ENCODE measurements around the gene EPB41L4B.
A peak's percentile ranks its signal among the peaks of the same experiment; 100 is the strongest.
"Not testable (repeated sequence)": the region's sequence is repeated elsewhere in the genome, so short reads cannot be mapped to it uniquely, and the experiment has no call there.

The EPB41L4B gene

GRCh38 chr9:109242014-109242413 is 78.8 kb downstream of the EPB41L4B start:
- peak; percentile 46 for DNase-seq

GRCh38 chr9:109241207-109241606 is 79.7 kb downstream of the EPB41L4B start:
- no peak for DNase-seq

- DNase-seq, result no peak
These were observed 81.6 kb downstream of the EPB41L4B start for GRCh38 chr9:109239240-109239639.

- DNase-seq, result peak; percentile 33
These were observed 82.2 kb downstream of the EPB41L4B start for GRCh38 chr9:109238655-109239054.

- DNase-seq, result no peak
These were observed 82.7 kb downstream of the EPB41L4B start for GRCh38 chr9:109238125-109238524.

- DNase-seq, result no peak
These were observed 88.2 kb downstream of the EPB41L4B start for GRCh38 chr9:109232449-109233237.

- no peak for DNase-seq
These were observed 89.3 kb downstream of the EPB41L4B start for GRCh38 chr9:109231593-109231992.

- no peak for DNase-seq
These were observed 90.6 kb downstream of the EPB41L4B start for GRCh38 chr9:109230277-109230676.

GRCh38 chr9:109229682-109230081 is 91.2 kb downstream of the EPB41L4B start:
- DNase-seq, result no peak

- DNase-seq, result no peak
These were observed 92.7 kb downstream of the EPB41L4B start for GRCh38 chr9:109228093-109228642.

- DNase-seq, result no peak
These were observed 95.2 kb downstream of the EPB41L4B start for GRCh38 chr9:109225629-109226028.

GRCh38 chr9:109224751-109225150 is 96.1 kb downstream of the EPB41L4B start:
- peak; percentile 85 for DNase-seq

GRCh38 chr9:109218242-109218641 is 102.6 kb downstream of the EPB41L4B start:
- not testable (repeated sequence) for DNase-seq

- no peak for DNase-seq
These were observed 106.4 kb downstream of the EPB41L4B start for GRCh38 chr9:109214414-109214813.

GRCh38 chr9:109213285-109214121 is 107.4 kb downstream of the EPB41L4B start:
- DNase-seq, result peak; percentile 78

- DNase-seq, result no peak
These were observed 108.1 kb downstream of the EPB41L4B start for GRCh38 chr9:109212768-109213167.

- peak; percentile 16 for DNase-seq
These were observed 114.2 kb downstream of the EPB41L4B start for GRCh38 chr9:109206670-109207069.

- DNase-seq, result peak; percentile 25
These were observed 115.3 kb downstream of the EPB41L4B start for GRCh38 chr9:109205526-109205925.

- DNase-seq, result no peak
These were observed 117.0 kb downstream of the EPB41L4B start for GRCh38 chr9:109203761-109204360.

GRCh38 chr9:109199676-109200075 is 121.2 kb downstream of the EPB41L4B start:
- DNase-seq, result no peak

GRCh38 chr9:109198736-109199382 is 122.0 kb downstream of the EPB41L4B start:
- peak; percentile 53 for DNase-seq

GRCh38 chr9:109193974-109194556 is 126.8 kb downstream of the EPB41L4B start:
- DNase-seq, result peak; percentile 81
